GM12878 (cell line): ENCODE measurements around the gene NAB1. TPM values are rescaled to one million over a fixed set of nuclear protein-coding genes. Genes with fewer than 3 reads are reported as not detected.

ENCODE experiments used
- ATF2 ChIP-seq: IDR thresholded peaks from 2 replicates; pipeline ENCODE4 v1.6.1; 2012; ENCODE audit warnings: low read length, inconsistent platforms
- CHD4 ChIP-seq: fragments of 200-600 bp; sonication (generic); IDR thresholded peaks from 2 replicates; pipeline ENCODE4 v1.6.1; 2016; ENCODE audit warnings: mild to moderate bottlenecking
- CREB1 ChIP-seq: IDR thresholded peaks from 2 replicates; pipeline ENCODE4 v1.6.1; 2012; ENCODE audit warnings: low read depth, mild to moderate bottlenecking, inconsistent platforms
- EED ChIP-seq: sonication (generic); IDR thresholded peaks from 2 replicates; pipeline ENCODE4 v1.6.1; 2016; ENCODE audit warnings: antibody characterized with exemption, low read depth
- ELK1 ChIP-seq: IDR thresholded peaks from 2 replicates; pipeline ENCODE4 v1.6.1; 2012; ENCODE audit warnings: low read depth, low read length, improper control_type of control experiment
- EP300 ChIP-seq, 2 experiments: fragments of 150-350 bp in 1 of 2; IDR thresholded peaks; 2 replicates each; pipeline ENCODE4 v1.6.1; 2011 to 2012; ENCODE audit warnings: low read depth in 2 of 2, low read length in 2 of 2, borderline replicate concordance in 1 of 2, improper control_type of control experiment in 1 of 2, inconsistent platforms in 1 of 2; ENCODE audit not compliant: control insufficient read depth in 1 of 2
- IKZF1 ChIP-seq: fragments of 450-650 bp; conservative IDR thresholded peaks from 2 replicates; pipeline ENCODE4 v1.6.1; 2017; ENCODE audit warnings: antibody characterized with exemption, mild to moderate bottlenecking
- IKZF2 ChIP-seq, 2 experiments: fragments of 450-650 bp; IDR thresholded peaks; 2 replicates each; pipeline ENCODE4 v1.6.1; 2017; ENCODE audit warnings: mild to moderate bottlenecking in 2 of 2, moderate library complexity in 2 of 2
- JUND ChIP-seq: IDR thresholded peaks from 2 replicates; pipeline ENCODE4 v1.6.1; 2012; ENCODE audit warnings: low read depth, mild to moderate bottlenecking, low read length, improper control_type of control experiment, moderate library complexity
- MXI1 ChIP-seq: fragments of 150-350 bp; IDR thresholded peaks from 2 replicates; pipeline ENCODE4 v1.6.1; 2011; ENCODE audit warnings: low read depth, mild to moderate bottlenecking, inconsistent platforms, low read length, improper control_type of control experiment
- PAX5 ChIP-seq: IDR thresholded peaks from 2 replicates; pipeline ENCODE4 v1.6.1; 2011; ENCODE audit warnings: low read depth, low read length, borderline replicate concordance
- PKNOX1 ChIP-seq: fragments of 450-650 bp; IDR thresholded peaks from 2 replicates; pipeline ENCODE4 v1.6.1; 2016; ENCODE audit warnings: mild to moderate bottlenecking
- POLR2AphosphoS2 ChIP-seq: IDR thresholded peaks from 2 replicates; pipeline ENCODE4 v1.6.1; 2011; ENCODE audit warnings: low read depth, mild to moderate bottlenecking, low read length, improper control_type of control experiment, moderate library complexity
- RELB ChIP-seq: fragments of 450-650 bp; IDR thresholded peaks from 2 replicates; pipeline ENCODE4 v1.6.1; 2017; ENCODE audit warnings: low read depth, mild to moderate bottlenecking, moderate library complexity
- SMAD5 ChIP-seq: IDR thresholded peaks from 2 replicates; pipeline ENCODE4 v1.6.1; 2016; ENCODE audit warnings: antibody characterized with exemption, low read depth
- SUZ12 ChIP-seq: fragments of 200-600 bp; sonication (generic); IDR thresholded peaks from one replicate; pipeline ENCODE4 v1.6.1; 2018; ENCODE audit warnings: antibody characterized with exemption, mild to moderate bottlenecking; ENCODE audit not compliant: unreplicated experiment
- TCF12 ChIP-seq: IDR thresholded peaks from 2 replicates; pipeline ENCODE4 v1.6.1; 2011; ENCODE audit warnings: low read depth, mild to moderate bottlenecking, low read length
- ZNF24 ChIP-seq: fragments of 450-650 bp; IDR thresholded peaks from 2 replicates; pipeline ENCODE4 v1.6.1; 2017; ENCODE audit warnings: antibody characterized with exemption, mild to moderate bottlenecking
- ZNF687 ChIP-seq: fragments of 450-650 bp; IDR thresholded peaks from 2 replicates; pipeline ENCODE4 v1.6.1; 2017; ENCODE audit warnings: mild to moderate bottlenecking, moderate library complexity
- polyA plus RNA-seq, 11 experiments: library from polyadenylated mRNA; depleted of rRNA in 4 of 11; unstranded in 6 of 11; stranded (reverse) in 5 of 11; fragments of >200 nt; fragmentation: Nextera tagmentation in 4 of 11; fragmentation: Illumina TruSeq in 1 of 11; extraction: Ambion mirVana in 4 of 11; extraction: Trizol in 1 of 11; gene quantifications; 1 replicate in 1 of 11; 2 replicates in 10 of 11; pipeline versions ENCODE4 v1.2.1 to v1.2.3, GENCODE V29; 2011 to 2016; ENCODE audit warnings: inconsistent platforms in 2 of 11, missing spikeins in 2 of 11, low read depth in 1 of 11
- total RNA-seq, 4 experiments: library from RNA; depleted of rRNA in 3 of 4; stranded (reverse); fragments of >200 nt in 3 of 4; fragmentation: Illumina TruSeq in 1 of 4; extraction: Trizol in 1 of 4; gene quantifications; 2 replicates each; pipeline versions ENCODE4 v1.2.1 to v1.2.3, GENCODE V29; 2013 to 2021

The NAB1 gene
- total and polyA plus RNA-seq, 10 of the 15 experiments (the other 5 are each of a cell fraction or from before 2014, with no cell fraction given), result 4.5 to 39.6 (median 23.0) TPM

- TF ChIP-seq ZNF687 (peak; percentile 42; the same call in 1 of the 2 replicates), SMAD5 (no peak), IKZF1 (peak; percentile 65), CHD4 (no peak), MXI1 (no peak), JUND (no peak), ATF2 (peak; percentile 72), PKNOX1 (no peak), SUZ12 (no peak), PAX5 (peak; percentile 31; the same call in 1 of the 2 replicates), EED (peak; percentile 53), EP300 (IDR thresholded peaks at IDR 0.05; ENCODE audit: borderline replicate concordance in 1 of 2, control insufficient read depth in 1 of 2, low read depth in 2 of 2, low read length in 2 of 2) (peak; percentile 13 to 58; a peak in 3 of 4 replicates), ZNF24 (no peak), TCF12 (peak; percentile 93), POLR2AphosphoS2 (no peak), IKZF2 (IDR thresholded peaks at IDR 0.05) (peak; percentile 57; a peak in 3 of 4 replicates), CREB1 (no peak), ELK1 (no peak), RELB (peak; percentile 61)
Observed at GRCh38 chr2:190693533-190694232, 44.8 kb downstream of the NAB1 start (continued).
